Ectodermal cell (in vitro differentiated cells): Measurements from ENCODE around the gene FARP1.

Experiments
- H3K27ac ChIP-seq: 2 replicates; pipeline ENCODE4 v1.7.0; 2013; ENCODE audit warnings: mild to moderate bottlenecking, low read depth, low read length; ENCODE audit not compliant: insufficient read depth, poor library complexity, severe bottlenecking
- H3K27me3 ChIP-seq: 2 replicates; pipeline ENCODE4 v1.7.0; 2013; ENCODE audit warnings: mild to moderate bottlenecking, low read length; ENCODE audit not compliant: insufficient read depth, control insufficient read depth, poor library complexity, severe bottlenecking
- H3K36me3 ChIP-seq: one replicate; pipeline ENCODE4 v1.7.0; 2013; ENCODE audit warnings: low read length; ENCODE audit not compliant: control insufficient read depth, insufficient read depth
- H3K4me1 ChIP-seq: one replicate; pipeline ENCODE4 v1.7.0; 2013; ENCODE audit warnings: low read length; ENCODE audit not compliant: control insufficient read depth, insufficient read depth
- H3K4me3 ChIP-seq: 2 replicates; pipeline ENCODE4 v1.7.0; 2013; ENCODE audit warnings: low read depth, low read length, control low read depth; ENCODE audit not compliant: insufficient read depth
- H3K9me3 ChIP-seq: 2 replicates; pipeline ENCODE4 v1.7.0; 2013; ENCODE audit warnings: mild to moderate bottlenecking, low read length, moderate library complexity; ENCODE audit not compliant: control insufficient read depth
- WGBS, 2 experiments: methylation state at CpG; one replicate each; pipeline ENCODE4 v1.1.7; 2013; ENCODE audit warnings: missing lambda C conversion rate in 2 of 2; 5-methylcytosine and 5-hydroxymethylcytosine counted together

The FARP1 gene

GRCh38 chr13:98213354-98213753 lies 70.5 kb downstream of the FARP1 start:
- Histone ChIP-seq H3K27me3 (no peaks in the 10 kb centered on the region), H3K4me3 (no peak overlapping the region), H3K27ac (no peak overlapping the region), H3K36me3 (no peaks in the 10 kb centered on the region), H3K9me3 (no peaks in the 10 kb centered on the region), H3K4me1 (no peaks in the 10 kb centered on the region)
- 95% methylated on average over 7 of the region's 8 CpGs for WGBS, 2 experiments

- no peaks in the 10 kb centered on the region for H3K9me3 ChIP-seq
- no peak overlapping the region for H3K27ac ChIP-seq
- no peaks in the 10 kb centered on the region for H3K27me3 ChIP-seq
- WGBS, 2 experiments = 81 to 84% methylated on average over 15 to 16 of the region's 16 CpGs
- no peaks in the 10 kb centered on the region for H3K4me1 ChIP-seq
- H3K4me3 ChIP-seq = no peak overlapping the region
- H3K36me3 ChIP-seq = no peaks in the 10 kb centered on the region
Measured at GRCh38 chr13:98214008-98214643, 71.2 kb downstream of the FARP1 start.

- H3K4me1 ChIP-seq = no peaks in the 10 kb centered on the region
- no peak overlapping the region for H3K4me3 ChIP-seq
- no peaks in the 10 kb centered on the region for H3K27me3 ChIP-seq
- no peaks in the 10 kb centered on the region for H3K9me3 ChIP-seq
- WGBS, 2 experiments = 95% methylated on average over 6 of the region's 6 CpGs
- H3K27ac ChIP-seq = no peak overlapping the region
- H3K36me3 ChIP-seq = no peaks in the 10 kb centered on the region
Measured at GRCh38 chr13:98214707-98215106, 71.8 kb downstream of the FARP1 start.

- no peaks in the 10 kb centered on the region for H3K9me3 ChIP-seq
- 92 to 93% methylated on average over 6 of the region's 6 CpGs for WGBS, 2 experiments
- no peak overlapping the region for H3K4me3 ChIP-seq
- H3K36me3 ChIP-seq = no peaks in the 10 kb centered on the region
- H3K27ac ChIP-seq = no peak overlapping the region
- H3K27me3 ChIP-seq = no peaks in the 10 kb centered on the region
- no peaks in the 10 kb centered on the region for H3K4me1 ChIP-seq
Measured at GRCh38 chr13:98215508-98215907, 72.6 kb downstream of the FARP1 start.

- Histone ChIP-seq H3K4me1 (no peaks in the 10 kb centered on the region), H3K36me3 (no peaks in the 10 kb centered on the region), H3K4me3 (no peak overlapping the region), H3K27ac (no peak overlapping the region), H3K9me3 (no peaks in the 10 kb centered on the region), H3K27me3 (no peaks in the 10 kb centered on the region)
- WGBS, 2 experiments = 86 to 89% methylated on average over 4 of the region's 4 CpGs
Measured at GRCh38 chr13:98216135-98216565, 73.3 kb downstream of the FARP1 start.

- Histone ChIP-seq H3K4me3 (no peak overlapping the region), H3K4me1 (no peaks in the 10 kb centered on the region), H3K9me3 (no peaks in the 10 kb centered on the region), H3K27ac (no peak overlapping the region), H3K27me3 (no peaks in the 10 kb centered on the region), H3K36me3 (no peaks in the 10 kb centered on the region)
- 80 to 83% methylated on average over 7 of the region's 7 CpGs for WGBS, 2 experiments
Measured at GRCh38 chr13:98216711-98217285, 73.9 kb downstream of the FARP1 start.

- Histone ChIP-seq H3K36me3 (no peaks in the 10 kb centered on the region), H3K4me3 (no peak overlapping the region), H3K4me1 (no peaks in the 10 kb centered on the region), H3K9me3 (no peaks in the 10 kb centered on the region), H3K27me3 (no peaks in the 10 kb centered on the region), H3K27ac (no peak overlapping the region)
- 95 to 96% methylated on average over 12 of the region's 12 CpGs for WGBS, 2 experiments
Measured at GRCh38 chr13:98217597-98217996, 74.7 kb downstream of the FARP1 start.

- no peak overlapping the region for H3K4me3 ChIP-seq
- no peaks in the 10 kb centered on the region for H3K4me1 ChIP-seq
- H3K27ac ChIP-seq = no peak overlapping the region
- H3K27me3 ChIP-seq = no peaks in the 10 kb centered on the region
- H3K9me3 ChIP-seq = no peaks in the 10 kb centered on the region
- no peaks in the 10 kb centered on the region for H3K36me3 ChIP-seq
- WGBS, 2 experiments = 94 to 95% methylated on average over 5 to 6 of the region's 6 CpGs
Measured at GRCh38 chr13:98219685-98220084, 76.8 kb downstream of the FARP1 start.

- H3K4me1 ChIP-seq = no peaks in the 10 kb centered on the region
- 88 to 91% methylated on average over 4 of the region's 4 CpGs for WGBS, 2 experiments
- no peak overlapping the region for H3K27ac ChIP-seq
- no peaks in the 10 kb centered on the region for H3K9me3 ChIP-seq
- no peaks in the 10 kb centered on the region for H3K36me3 ChIP-seq
- no peak overlapping the region for H3K4me3 ChIP-seq
- no peaks in the 10 kb centered on the region for H3K27me3 ChIP-seq
Measured at GRCh38 chr13:98220271-98220791, 77.4 kb downstream of the FARP1 start.

GRCh38 chr13:98221234-98221633 lies 78.3 kb downstream of the FARP1 start:
- no peak overlapping the region for H3K4me3 ChIP-seq
- 95 to 97% methylated on average over 6 of the region's 6 CpGs for WGBS, 2 experiments
- no peaks in the 10 kb centered on the region for H3K27me3 ChIP-seq
- no peaks in the 10 kb centered on the region for H3K36me3 ChIP-seq
- H3K9me3 ChIP-seq = no peaks in the 10 kb centered on the region
- no peaks in the 10 kb centered on the region for H3K4me1 ChIP-seq
- no peak overlapping the region for H3K27ac ChIP-seq
